Uterus (tissue), 2 donors: Measurements from ENCODE around the gene STXBP5.

Experiments used
- CTCF ChIP-seq, 4 experiments: fragments of 200-600 bp in 2 of 4; fragments of 450-650 bp in 2 of 4; sonication (generic) in 2 of 4; IDR thresholded peaks; one replicate each; pipeline ENCODE4 v1.5.1; 2016 to 2019; ENCODE audit warnings: antibody characterized with exemption in 4 of 4, mild to moderate bottlenecking in 2 of 4, moderate library complexity in 1 of 4
- POLR2A ChIP-seq, 2 donors: fragments of 450-650 bp; IDR thresholded peaks; one replicate each; pipeline ENCODE4 v1.6.1; 2016; ENCODE audit warnings: antibody characterized with exemption in 2 of 2, mild to moderate bottlenecking in 1 of 2, moderate library complexity in 1 of 2

- TF ChIP-seq CTCF (IDR thresholded peaks at IDR 0.05) (no peak), POLR2A (IDR thresholded peaks at IDR 0.05) (no peak)
Observed at GRCh38 chr6:147268254-147268653, 64.0 kb downstream of the STXBP5 start.
